H9 (cell line): ENCODE data around the gene BHLHE40. TPM values are rescaled to one million over a fixed set of nuclear protein-coding genes. Genes with fewer than 3 reads are reported as not detected.

Experiments used
- DNase-seq: peaks from one replicate; pipeline ENCODE4 v3.0.0-alpha.2; 2017
- H2AFZ ChIP-seq: one replicate; pipeline ENCODE4 v1.6.1; 2013; ENCODE audit warnings: mild to moderate bottlenecking, low read length, control low read depth, moderate library complexity
- H2AK5ac ChIP-seq: 2 replicates; pipeline ENCODE4 v1.6.1; 2013; ENCODE audit warnings: low read length, control low read depth, mixed read lengths; ENCODE audit not compliant: insufficient read length
- H2BK120ac ChIP-seq: one replicate; pipeline ENCODE4 v1.6.1; 2013; ENCODE audit warnings: low read depth, mild to moderate bottlenecking, low read length, control low read depth, inconsistent platforms; ENCODE audit not compliant: poor library complexity, severe bottlenecking
- H2BK12ac ChIP-seq: 2 replicates; pipeline ENCODE4 v1.6.1; 2013; ENCODE audit warnings: low read length, control low read depth, mixed read lengths, low read depth; ENCODE audit not compliant: insufficient read length
- H2BK15ac ChIP-seq: 2 replicates; pipeline ENCODE4 v1.6.1; 2013; ENCODE audit warnings: low read depth, low read length, control low read depth
- H2BK20ac ChIP-seq: one replicate; pipeline ENCODE4 v1.6.1; 2013; ENCODE audit warnings: low read depth, mild to moderate bottlenecking, low read length, control low read depth, inconsistent platforms; ENCODE audit not compliant: poor library complexity, severe bottlenecking
- H2BK5ac ChIP-seq: 2 replicates; pipeline ENCODE4 v1.6.1; 2013; ENCODE audit warnings: low read length, control low read depth, mixed read lengths; ENCODE audit not compliant: insufficient read length
- H3K14ac ChIP-seq: 2 replicates; pipeline ENCODE4 v1.6.1; 2013; ENCODE audit warnings: low read length, control low read depth; ENCODE audit not compliant: insufficient read depth
- H3K18ac ChIP-seq: 2 replicates; pipeline ENCODE4 v1.6.1; 2013; ENCODE audit warnings: low read depth, mild to moderate bottlenecking, mixed read lengths, low read length, control low read depth; ENCODE audit not compliant: insufficient read length
- H3K23ac ChIP-seq: 2 replicates; pipeline ENCODE4 v1.6.1; 2013; ENCODE audit warnings: low read length, control low read depth, mixed read lengths, low read depth; ENCODE audit not compliant: insufficient read length
- H3K23me2 ChIP-seq: 2 replicates; pipeline ENCODE4 v1.6.1; 2013; ENCODE audit warnings: low read depth, mild to moderate bottlenecking, mixed read lengths, low read length, control low read depth; ENCODE audit not compliant: insufficient read length, poor library complexity, severe bottlenecking
- H3K27ac ChIP-seq: 2 replicates; pipeline ENCODE4 v1.5.1; 2013; ENCODE audit warnings: low read length, control low read depth, mixed read lengths, low read depth; ENCODE audit not compliant: insufficient read length
- H3K27me3 ChIP-seq: 2 replicates; pipeline ENCODE4 v1.6.1; 2013; ENCODE audit warnings: low read length, control low read depth, inconsistent platforms; ENCODE audit not compliant: insufficient read depth
- H3K4ac ChIP-seq: 2 replicates; pipeline ENCODE4 v1.6.1; 2013; ENCODE audit warnings: low read depth, mild to moderate bottlenecking, control low read depth, inconsistent platforms, low read length, moderate library complexity
- H3K4me1 ChIP-seq: 2 replicates; pipeline ENCODE4 v1.6.1; 2013; ENCODE audit warnings: low read length, control low read depth, inconsistent platforms; ENCODE audit not compliant: insufficient read depth
- H3K4me2 ChIP-seq: 2 replicates; pipeline ENCODE4 v1.6.1; 2013; ENCODE audit warnings: low read length, control low read depth, mixed read lengths; ENCODE audit not compliant: insufficient read length, insufficient read depth
- H3K56ac ChIP-seq: 2 replicates; pipeline ENCODE4 v1.6.1; 2013; ENCODE audit warnings: low read depth, mild to moderate bottlenecking, mixed read lengths, low read length, control low read depth; ENCODE audit not compliant: insufficient read length
- H3K79me1 ChIP-seq: 2 replicates; pipeline ENCODE4 v1.6.1; 2013; ENCODE audit warnings: low read depth, mild to moderate bottlenecking, moderate library complexity, low read length, control low read depth, inconsistent platforms; ENCODE audit not compliant: insufficient read depth, poor library complexity, severe bottlenecking
- H3K79me2 ChIP-seq: 2 replicates; pipeline ENCODE4 v1.6.1; 2013; ENCODE audit warnings: low read length, control low read depth, inconsistent platforms; ENCODE audit not compliant: insufficient read depth
- H3K9ac ChIP-seq: 2 replicates; pipeline ENCODE4 v1.6.1; 2013; ENCODE audit warnings: low read length, control low read depth, mixed read lengths; ENCODE audit not compliant: insufficient read length; ENCODE audit errors: extremely low read depth
- H3K9me3 ChIP-seq: one replicate; pipeline ENCODE4 v1.6.1; 2013; ENCODE audit warnings: low read depth, low read length, inconsistent platforms; ENCODE audit not compliant: control insufficient read depth
- H3T11ph ChIP-seq: one replicate; pipeline ENCODE4 v1.6.1; 2013; ENCODE audit warnings: mild to moderate bottlenecking, low read length, control low read depth, inconsistent platforms
- H4K20me1 ChIP-seq: one replicate; pipeline ENCODE4 v1.6.1; 2013; ENCODE audit not compliant: control insufficient read depth, insufficient read length, insufficient read depth
- H4K5ac ChIP-seq: 2 replicates; pipeline ENCODE4 v1.6.1; 2013; ENCODE audit warnings: low read depth, mild to moderate bottlenecking, mixed read lengths, low read length, control low read depth; ENCODE audit not compliant: insufficient read length
- H4K8ac ChIP-seq: replicated peaks from 2 replicates; pipeline ENCODE4 v1.6.1; 2013; ENCODE audit warnings: low read length, control low read depth, mixed read lengths, low read depth; ENCODE audit not compliant: insufficient read length
- H4K91ac ChIP-seq: 2 replicates; pipeline ENCODE4 v1.6.1; 2013; ENCODE audit warnings: low read depth, mild to moderate bottlenecking, moderate library complexity, mixed read lengths, low read length, control low read depth; ENCODE audit not compliant: insufficient read length
- H3K27ac Mint-ChIP-seq, 3 experiments: 2 replicates in 2 of 3; 3 replicates in 1 of 3; pipeline ENCODE4 v1.8.0; 2020 to 2021; ENCODE audit warnings: mixed read lengths in 3 of 3, mild to moderate bottlenecking in 1 of 3, moderate library complexity in 1 of 3
- H3K27me3 Mint-ChIP-seq: 2 replicates; pipeline ENCODE4 v1.8.0; 2021; ENCODE audit warnings: low read depth, mild to moderate bottlenecking, moderate library complexity, mixed read lengths
- H3K36me3 Mint-ChIP-seq, 3 experiments: 2 replicates in 2 of 3; 3 replicates in 1 of 3; pipeline ENCODE4 v1.8.0; 2020 to 2021; ENCODE audit warnings: low read depth in 3 of 3, mixed read lengths in 3 of 3; ENCODE audit not compliant: insufficient read depth in 1 of 3
- H3K4me1 Mint-ChIP-seq, 2 experiments: 2 replicates each; pipeline ENCODE4 v1.8.0; 2020; ENCODE audit warnings: mixed read lengths in 2 of 2
- H3K4me3 Mint-ChIP-seq, 2 experiments: 2 replicates in 1 of 2; 3 replicates in 1 of 2; pipeline ENCODE4 v1.8.0; 2020 to 2021; ENCODE audit warnings: mild to moderate bottlenecking in 2 of 2, mixed read lengths in 2 of 2, moderate library complexity in 1 of 2
- H3K9me3 Mint-ChIP-seq, 2 experiments: 2 replicates in 1 of 2; 3 replicates in 1 of 2; pipeline ENCODE4 v1.8.0; 2020; ENCODE audit warnings: mild to moderate bottlenecking in 2 of 2, mixed read lengths in 2 of 2, moderate library complexity in 1 of 2
- CTCF ChIP-seq: fragments of 200-600 bp; sonication (generic); conservative IDR thresholded peaks from 3 replicates; pipeline ENCODE4 v1.8.0; 2021; ENCODE audit warnings: antibody characterized with exemption, mild to moderate bottlenecking
- WGBS: extraction: QIAGEN DNeasy Blood & Tissue Kit; methylation state at CpG from one replicate; pipeline ENCODE4 v1.1.7; 2013; ENCODE audit warnings: missing lambda C conversion rate, low lambda C conversion rate, mixed read lengths; ENCODE audit not compliant: insufficient read length; ENCODE audit errors: extremely low coverage; 5-methylcytosine and 5-hydroxymethylcytosine counted together
- total RNA-seq: library from RNA; stranded (reverse); gene quantifications from 2 replicates; pipeline ENCODE4 v1.2.1, GENCODE V29; 2021

BHLHE40 gene
- total RNA-seq, 1 experiment from 2014 or later, result 4.1 TPM

GRCh38 chr3:4940985-4941384 is 38.3 kb upstream of the BHLHE40 start:
- H4K20me1 ChIP-seq, result no peaks in the 10 kb centered on the region
- no peak overlapping the region for H3K56ac ChIP-seq
- Mint-ChIP-seq H3K27ac (no peak overlapping the region), H3K4me3 (no peak overlapping the region), H3K36me3 (no peaks in the 10 kb centered on the region), H3K9me3 (no peaks in the 10 kb centered on the region), H3K27me3 (no peaks in the 10 kb centered on the region), H3K4me1 (no peaks in the 10 kb centered on the region)
- no peak overlapping the region for H2BK120ac ChIP-seq
- no peak overlapping the region for H4K91ac ChIP-seq
- DNase-seq, result no peak
- no peak overlapping the region for H3T11ph ChIP-seq
- no peak overlapping the region for H3K4me2 ChIP-seq
- no peaks in the 10 kb centered on the region for H3K23me2 ChIP-seq
- no peak overlapping the region for H2BK12ac ChIP-seq
- H4K5ac ChIP-seq, result no peak overlapping the region
- H3K14ac ChIP-seq, result no peak overlapping the region
- no peaks in the 10 kb centered on the region for H3K79me2 ChIP-seq
- no peak overlapping the region for H3K9ac ChIP-seq
- no peaks in the 10 kb centered on the region for H3K4me1 ChIP-seq
- H2BK5ac ChIP-seq, result no peak overlapping the region
- H4K8ac ChIP-seq, result no peak overlapping the region
- H3K4ac ChIP-seq, result no peak overlapping the region
- WGBS, result no CpG with 5 or more reads among the region's 4 CpGs
- no peak overlapping the region for H3K23ac ChIP-seq
- TF ChIP-seq CTCF, result no peak
- H3K79me1 ChIP-seq, result no peaks in the 10 kb centered on the region
- H3K27me3 ChIP-seq, result no peaks in the 10 kb centered on the region
- H3K9me3 ChIP-seq, result no peaks in the 10 kb centered on the region
- no peak overlapping the region for H3K27ac ChIP-seq
- H2BK20ac ChIP-seq, result no peak overlapping the region
- no peak overlapping the region for H2AFZ ChIP-seq
- no peak overlapping the region for H2BK15ac ChIP-seq
- no peak overlapping the region for H2AK5ac ChIP-seq
- no peak overlapping the region for H3K18ac ChIP-seq
